ENCODE measurements around the gene ROR2. TPM values are rescaled to one million over a fixed set of nuclear protein-coding genes. Genes with fewer than 3 reads are reported as not detected.

The ROR2 gene
- total and polyA plus RNA-seq, 4 donors: 0.13 to 0.84 (median 0.52) TPM

DNA sequence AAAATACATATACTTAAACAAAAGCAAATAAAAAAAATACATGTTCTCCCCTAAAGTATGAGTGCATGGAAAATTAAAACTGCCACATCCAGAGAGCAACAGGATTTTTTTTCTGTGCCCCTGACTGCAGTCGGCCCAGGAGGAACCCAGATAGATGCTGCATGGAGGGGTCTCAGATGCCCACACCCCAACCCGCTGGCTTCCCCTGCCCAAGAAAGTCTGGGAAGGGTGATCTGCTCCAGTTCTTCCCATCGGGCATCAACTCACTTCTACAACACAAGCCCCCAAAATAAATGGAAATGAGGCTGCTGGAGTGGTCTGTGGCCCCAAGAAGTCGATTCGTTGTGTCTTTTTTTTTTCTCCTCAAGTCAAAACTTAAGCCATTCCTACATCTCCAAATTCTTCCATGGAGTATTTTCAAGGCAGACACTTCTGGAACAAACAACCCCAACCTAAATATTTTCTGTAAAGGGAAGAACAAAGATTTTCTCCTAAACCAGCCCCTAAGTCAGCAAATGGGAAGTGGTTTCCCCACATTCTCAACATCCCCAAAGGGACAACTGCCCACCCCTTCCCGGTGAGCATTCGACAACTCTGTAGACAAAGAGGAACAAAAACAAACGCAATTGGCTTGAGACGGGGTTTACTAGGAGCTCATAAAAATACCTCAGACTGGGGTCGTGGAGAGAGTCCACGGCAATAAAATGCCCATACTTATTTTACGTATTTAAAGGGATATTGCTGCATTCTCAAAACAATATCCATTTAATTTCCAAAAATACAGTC, 46.7 kb downstream of the ROR2 start:
- Histone ChIP-seq H3K9me3 (ENCODE audit: control insufficient read depth in 4 of 4, low read length in 3 of 4) (no peaks in the 10 kb centered on the region), H3K27ac (ENCODE audit: low read depth in 1 of 2, low read length in 2 of 2) (no peak overlapping the region), H3K36me3 (ENCODE audit: control insufficient read depth in 4 of 4, insufficient read depth in 3 of 4, low read depth in 1 of 4, low read length in 3 of 4) (no peaks in the 10 kb centered on the region), H3K4me1 (ENCODE audit: control insufficient read depth in 4 of 4, insufficient read depth in 4 of 4, low read length in 3 of 4) (peaks cover 0 to 6% (median 3%) of the 10 kb centered on the region in 4 donors), H3K4me3 (ENCODE audit: low read depth in 1 of 3, low read length in 3 of 3) (no peak overlapping the region), H3K9ac (ENCODE audit: low read depth in 1 of 2, low read length in 2 of 2) (no peak overlapping the region), H3K27me3 (ENCODE audit: control insufficient read depth in 4 of 4, insufficient read depth in 4 of 4, low read length in 3 of 4) (peaks cover 0 to 3% (median 1%) of the 10 kb centered on the region in 4 donors)
- DNase-seq (ENCODE audit: low spot score): no peak
- WGBS: 48% methylated on average over 12 of the region's 12 CpGs
- TF ChIP-seq GABPA (IDR thresholded peaks at IDR 0.05 in 1 of 2, conservative IDR thresholded peaks at IDR 0.05 in 1 of 2) (no peak), HNF4A (conservative IDR thresholded peaks at IDR 0.05) (no peak), RXRA (IDR thresholded peaks at IDR 0.05) (no peak), NR2F2 (IDR thresholded peaks at IDR 0.05) (no peak), SP1 (IDR thresholded peaks at IDR 0.05) (no peak), FOXA1 (IDR thresholded peaks at IDR 0.05) (no peak), FOXA2 (IDR thresholded peaks at IDR 0.05) (no peak), TAF1 (conservative IDR thresholded peaks at IDR 0.05) (no peak), JUND (IDR thresholded peaks at IDR 0.05) (no peak), RAD21 (IDR thresholded peaks at IDR 0.05) (no peak), HNF4G (IDR thresholded peaks at IDR 0.05) (no peak), YY1 (IDR thresholded peaks at IDR 0.05) (no peak), EGR1 (IDR thresholded peaks at IDR 0.05; ENCODE audit: low read depth in 2 of 2) (no peak)
- TF ChIP-seq, protein P1, sequence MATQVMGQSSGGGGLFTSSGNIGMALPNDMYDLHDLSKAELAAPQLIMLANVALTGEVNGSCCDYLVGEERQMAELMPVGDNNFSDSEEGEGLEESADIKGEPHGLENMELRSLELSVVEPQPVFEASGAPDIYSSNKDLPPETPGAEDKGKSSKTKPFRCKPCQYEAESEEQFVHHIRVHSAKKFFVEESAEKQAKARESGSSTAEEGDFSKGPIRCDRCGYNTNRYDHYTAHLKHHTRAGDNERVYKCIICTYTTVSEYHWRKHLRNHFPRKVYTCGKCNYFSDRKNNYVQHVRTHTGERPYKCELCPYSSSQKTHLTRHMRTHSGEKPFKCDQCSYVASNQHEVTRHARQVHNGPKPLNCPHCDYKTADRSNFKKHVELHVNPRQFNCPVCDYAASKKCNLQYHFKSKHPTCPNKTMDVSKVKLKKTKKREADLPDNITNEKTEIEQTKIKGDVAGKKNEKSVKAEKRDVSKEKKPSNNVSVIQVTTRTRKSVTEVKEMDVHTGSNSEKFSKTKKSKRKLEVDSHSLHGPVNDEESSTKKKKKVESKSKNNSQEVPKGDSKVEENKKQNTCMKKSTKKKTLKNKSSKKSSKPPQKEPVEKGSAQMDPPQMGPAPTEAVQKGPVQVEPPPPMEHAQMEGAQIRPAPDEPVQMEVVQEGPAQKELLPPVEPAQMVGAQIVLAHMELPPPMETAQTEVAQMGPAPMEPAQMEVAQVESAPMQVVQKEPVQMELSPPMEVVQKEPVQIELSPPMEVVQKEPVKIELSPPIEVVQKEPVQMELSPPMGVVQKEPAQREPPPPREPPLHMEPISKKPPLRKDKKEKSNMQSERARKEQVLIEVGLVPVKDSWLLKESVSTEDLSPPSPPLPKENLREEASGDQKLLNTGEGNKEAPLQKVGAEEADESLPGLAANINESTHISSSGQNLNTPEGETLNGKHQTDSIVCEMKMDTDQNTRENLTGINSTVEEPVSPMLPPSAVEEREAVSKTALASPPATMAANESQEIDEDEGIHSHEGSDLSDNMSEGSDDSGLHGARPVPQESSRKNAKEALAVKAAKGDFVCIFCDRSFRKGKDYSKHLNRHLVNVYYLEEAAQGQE (IDR thresholded peaks at IDR 0.05): no peak
- TF ChIP-seq, protein P2, sequence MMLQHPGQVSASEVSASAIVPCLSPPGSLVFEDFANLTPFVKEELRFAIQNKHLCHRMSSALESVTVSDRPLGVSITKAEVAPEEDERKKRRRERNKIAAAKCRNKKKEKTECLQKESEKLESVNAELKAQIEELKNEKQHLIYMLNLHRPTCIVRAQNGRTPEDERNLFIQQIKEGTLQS (IDR thresholded peaks at IDR 0.05): no peak
- TF ChIP-seq, protein P3, sequence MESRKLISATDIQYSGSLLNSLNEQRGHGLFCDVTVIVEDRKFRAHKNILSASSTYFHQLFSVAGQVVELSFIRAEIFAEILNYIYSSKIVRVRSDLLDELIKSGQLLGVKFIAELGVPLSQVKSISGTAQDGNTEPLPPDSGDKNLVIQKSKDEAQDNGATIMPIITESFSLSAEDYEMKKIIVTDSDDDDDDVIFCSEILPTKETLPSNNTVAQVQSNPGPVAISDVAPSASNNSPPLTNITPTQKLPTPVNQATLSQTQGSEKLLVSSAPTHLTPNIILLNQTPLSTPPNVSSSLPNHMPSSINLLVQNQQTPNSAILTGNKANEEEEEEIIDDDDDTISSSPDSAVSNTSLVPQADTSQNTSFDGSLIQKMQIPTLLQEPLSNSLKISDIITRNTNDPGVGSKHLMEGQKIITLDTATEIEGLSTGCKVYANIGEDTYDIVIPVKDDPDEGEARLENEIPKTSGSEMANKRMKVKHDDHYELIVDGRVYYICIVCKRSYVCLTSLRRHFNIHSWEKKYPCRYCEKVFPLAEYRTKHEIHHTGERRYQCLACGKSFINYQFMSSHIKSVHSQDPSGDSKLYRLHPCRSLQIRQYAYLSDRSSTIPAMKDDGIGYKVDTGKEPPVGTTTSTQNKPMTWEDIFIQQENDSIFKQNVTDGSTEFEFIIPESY (IDR thresholded peaks at IDR 0.05): no peak
- TF ChIP-seq, protein P4, sequence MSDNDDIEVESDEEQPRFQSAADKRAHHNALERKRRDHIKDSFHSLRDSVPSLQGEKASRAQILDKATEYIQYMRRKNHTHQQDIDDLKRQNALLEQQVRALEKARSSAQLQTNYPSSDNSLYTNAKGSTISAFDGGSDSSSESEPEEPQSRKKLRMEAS (IDR thresholded peaks at IDR 0.05): no peak
- TF ChIP-seq, protein P5, sequence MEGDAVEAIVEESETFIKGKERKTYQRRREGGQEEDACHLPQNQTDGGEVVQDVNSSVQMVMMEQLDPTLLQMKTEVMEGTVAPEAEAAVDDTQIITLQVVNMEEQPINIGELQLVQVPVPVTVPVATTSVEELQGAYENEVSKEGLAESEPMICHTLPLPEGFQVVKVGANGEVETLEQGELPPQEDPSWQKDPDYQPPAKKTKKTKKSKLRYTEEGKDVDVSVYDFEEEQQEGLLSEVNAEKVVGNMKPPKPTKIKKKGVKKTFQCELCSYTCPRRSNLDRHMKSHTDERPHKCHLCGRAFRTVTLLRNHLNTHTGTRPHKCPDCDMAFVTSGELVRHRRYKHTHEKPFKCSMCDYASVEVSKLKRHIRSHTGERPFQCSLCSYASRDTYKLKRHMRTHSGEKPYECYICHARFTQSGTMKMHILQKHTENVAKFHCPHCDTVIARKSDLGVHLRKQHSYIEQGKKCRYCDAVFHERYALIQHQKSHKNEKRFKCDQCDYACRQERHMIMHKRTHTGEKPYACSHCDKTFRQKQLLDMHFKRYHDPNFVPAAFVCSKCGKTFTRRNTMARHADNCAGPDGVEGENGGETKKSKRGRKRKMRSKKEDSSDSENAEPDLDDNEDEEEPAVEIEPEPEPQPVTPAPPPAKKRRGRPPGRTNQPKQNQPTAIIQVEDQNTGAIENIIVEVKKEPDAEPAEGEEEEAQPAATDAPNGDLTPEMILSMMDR (IDR thresholded peaks at IDR 0.05; ENCODE audit: low read depth, low read length, missing input control): no peak

Measured in liver (tissue), 9 donors.